MM.1S (cell line): ENCODE results near the gene TPBGL.

Source experiments
- CTCF ChIP-seq: fragments of 300-600 bp; sonication (generic); IDR thresholded peaks from 2 replicates; pipeline ENCODE4 v1.5.1; 2016; ENCODE audit warnings: antibody characterized with exemption, low read length, mixed read lengths
- EZH2phosphoT487 ChIP-seq: fragments of 300-600 bp; sonication (generic); IDR thresholded peaks from 2 replicates; pipeline ENCODE4 v1.6.1; 2018; ENCODE audit warnings: antibody characterized with exemption, low read length

GRCh38 chr11:75196426-75196825 is 44.1 kb upstream of the TPBGL start:
- no peak for TF ChIP-seq CTCF
- TF ChIP-seq EZH2phosphoT487, result no peak
